HCT116 (cell line): ENCODE results near the gene SGMS1.

Experiments
- ATF3 ChIP-seq: IDR thresholded peaks from 2 replicates; pipeline ENCODE4 v1.6.1; 2012
- CEBPB ChIP-seq: IDR thresholded peaks from 2 replicates; pipeline ENCODE4 v1.6.1; 2012; ENCODE audit warnings: low read depth
- CTCF ChIP-seq, 3 experiments: fragments of 200-600 bp in 1 of 3; sonication (generic) in 1 of 3; IDR thresholded peaks in 2 of 3; conservative IDR thresholded peaks in 1 of 3; 2 replicates each; pipeline ENCODE4 v1.5.1; 2012 to 2017; ENCODE audit warnings: low read depth in 2 of 3, low read length in 2 of 3, antibody characterized with exemption in 1 of 3, borderline replicate concordance in 1 of 3, control low read depth in 1 of 3, mild to moderate bottlenecking in 1 of 3, mixed read lengths in 1 of 3, mixed run types in 1 of 3, moderate library complexity in 1 of 3; ENCODE audit not compliant: insufficient read depth in 1 of 3
- EGR1 ChIP-seq: IDR thresholded peaks from 2 replicates; pipeline ENCODE4 v1.6.1; 2012; ENCODE audit warnings: low read depth
- EZH2 ChIP-seq: fragments of 200-600 bp; sonication (generic); IDR thresholded peaks from 2 replicates; pipeline ENCODE4 v1.6.1; 2017; ENCODE audit warnings: antibody characterized with exemption, mixed run types
- JUND ChIP-seq: IDR thresholded peaks from 2 replicates; pipeline ENCODE4 v1.6.1; 2012
- POLR2AphosphoS5 ChIP-seq: IDR thresholded peaks from 2 replicates; pipeline ENCODE4 v1.6.1; 2011; ENCODE audit warnings: mild to moderate bottlenecking, low read depth, low read length, moderate library complexity
- RAD21 ChIP-seq: IDR thresholded peaks from 2 replicates; pipeline ENCODE4 v1.6.1; 2012; ENCODE audit warnings: low read depth, mild to moderate bottlenecking
- SIN3A ChIP-seq: IDR thresholded peaks from 2 replicates; pipeline ENCODE4 v1.6.1; 2012; ENCODE audit warnings: low read depth
- SP1 ChIP-seq: IDR thresholded peaks from 2 replicates; pipeline ENCODE4 v1.6.1; 2012; ENCODE audit warnings: low read depth
- SRF ChIP-seq: IDR thresholded peaks from 2 replicates; pipeline ENCODE4 v1.6.1; 2012; ENCODE audit warnings: low read depth
- ZFX ChIP-seq: fragments of 450-650 bp; IDR thresholded peaks from 2 replicates; pipeline ENCODE4 v1.6.1; 2017
- TF ChIP-seq, protein P1 (sequence below): IDR thresholded peaks from 2 replicates; pipeline ENCODE4 v1.6.1; 2012

- TF ChIP-seq, protein P1, sequence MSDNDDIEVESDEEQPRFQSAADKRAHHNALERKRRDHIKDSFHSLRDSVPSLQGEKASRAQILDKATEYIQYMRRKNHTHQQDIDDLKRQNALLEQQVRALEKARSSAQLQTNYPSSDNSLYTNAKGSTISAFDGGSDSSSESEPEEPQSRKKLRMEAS, result no peak
- TF ChIP-seq CTCF (IDR thresholded peaks at IDR 0.05 in 2 of 3, conservative IDR thresholded peaks at IDR 0.05 in 1 of 3; ENCODE audit: borderline replicate concordance in 1 of 3, insufficient read depth in 1 of 3, low read depth in 2 of 3, low read length in 2 of 3) (peak in 2 of 3 experiments; percentile 64 to 81; a peak in 4 of 6 replicates), JUND (no peak), EGR1 (no peak), POLR2AphosphoS5 (no peak), SP1 (no peak), ATF3 (no peak), SRF (no peak), CEBPB (no peak), SIN3A (no peak), ZFX (no peak), RAD21 (0 out of 2 replicates have a peak, but pooled peaks have one; percentile 8), EZH2 (no peak)
Measured at GRCh38 chr10:50310560-50311174, 313.1 kb downstream of the SGMS1 start.
